MM.1S (cell line): ENCODE results near the gene NARF.

Experiments
- DNase-seq: peaks from one replicate; pipeline ENCODE4 v3.0.0-alpha.2; 2015
- H2AFZ ChIP-seq: fragments of 300-600 bp; sonication (generic); 2 replicates; pipeline ENCODE4 v1.6.0; 2016; ENCODE audit warnings: antibody characterized with exemption, low read length
- H3F3A ChIP-seq: fragments of 300-600 bp; sonication (generic); 2 replicates; pipeline ENCODE4 v1.6.1; 2016; ENCODE audit warnings: mild to moderate bottlenecking, antibody characterized with exemption, low read length, moderate library complexity, mixed read lengths; ENCODE audit not compliant: insufficient read depth
- H3K27ac ChIP-seq: fragments of 300-600 bp; sonication (generic); 2 replicates; pipeline ENCODE4 v1.5.1; 2016; ENCODE audit warnings: mild to moderate bottlenecking, low read length
- H3K27me3 ChIP-seq: fragments of 300-600 bp; sonication (generic); replicated peaks from 2 replicates; pipeline ENCODE4 v1.6.0; 2016; ENCODE audit warnings: low read length; ENCODE audit not compliant: insufficient read depth
- H3K36me3 ChIP-seq: fragments of 300-600 bp; sonication (generic); replicated peaks from 2 replicates; pipeline ENCODE4 v1.6.1; 2016; ENCODE audit warnings: mild to moderate bottlenecking, low read length, mixed read lengths; ENCODE audit not compliant: insufficient read depth
- H3K4me1 ChIP-seq: fragments of 300-600 bp; sonication (generic); 2 replicates; pipeline ENCODE4 v1.6.1; 2016; ENCODE audit warnings: low read length, mixed read lengths
- H3K4me2 ChIP-seq: fragments of 300-600 bp; sonication (generic); 2 replicates; pipeline ENCODE4 v1.6.0; 2016; ENCODE audit warnings: low read depth, low read length
- H3K4me3 ChIP-seq: fragments of 300-600 bp; sonication (generic); 2 replicates; pipeline ENCODE4 v1.5.1; 2016; ENCODE audit warnings: low read length, mixed read lengths
- H3K79me2 ChIP-seq: fragments of 300-600 bp; sonication (generic); 2 replicates; pipeline ENCODE4 v1.6.1; 2016; ENCODE audit warnings: mixed run types, low read length, mixed read lengths
- H3K9ac ChIP-seq: fragments of 300-600 bp; sonication (generic); 2 replicates; pipeline ENCODE4 v1.6.1; 2016; ENCODE audit warnings: low read length, mixed read lengths
- H3K9me2 ChIP-seq: fragments of 300-600 bp; sonication (generic); replicated peaks from 2 replicates; pipeline ENCODE4 v1.6.1; 2016; ENCODE audit warnings: mild to moderate bottlenecking, low read length, mixed read lengths; ENCODE audit not compliant: insufficient read depth
- H3K9me3 ChIP-seq: fragments of 300-600 bp; sonication (generic); replicated peaks from 2 replicates; pipeline ENCODE4 v1.6.1; 2016; ENCODE audit warnings: mild to moderate bottlenecking, low read length, mixed read lengths; ENCODE audit not compliant: insufficient read depth
- H4K20me1 ChIP-seq: fragments of 300-600 bp; sonication (generic); 2 replicates; pipeline ENCODE4 v1.6.1; 2016; ENCODE audit warnings: mild to moderate bottlenecking, low read length, moderate library complexity, mixed read lengths; ENCODE audit not compliant: insufficient read depth
- EZH2 ChIP-seq: fragments of 300-600 bp; sonication (generic); optimal IDR thresholded peaks from 2 replicates; pipeline ENCODE3; 2017; ENCODE audit warnings: low read depth, mild to moderate bottlenecking, antibody characterized with exemption, low read length, mixed read lengths
- EZH2phosphoT487 ChIP-seq: fragments of 300-600 bp; sonication (generic); IDR thresholded peaks from 2 replicates; pipeline ENCODE4 v1.6.1; 2018; ENCODE audit warnings: antibody characterized with exemption, low read length
- TF ChIP-seq, protein P1 (sequence below): fragments of 300-600 bp; sonication (generic); IDR thresholded peaks from 2 replicates; pipeline ENCODE4 v1.5.1; 2016; ENCODE audit warnings: antibody characterized with exemption, low read length, mixed read lengths

Gene NARF

DNA sequence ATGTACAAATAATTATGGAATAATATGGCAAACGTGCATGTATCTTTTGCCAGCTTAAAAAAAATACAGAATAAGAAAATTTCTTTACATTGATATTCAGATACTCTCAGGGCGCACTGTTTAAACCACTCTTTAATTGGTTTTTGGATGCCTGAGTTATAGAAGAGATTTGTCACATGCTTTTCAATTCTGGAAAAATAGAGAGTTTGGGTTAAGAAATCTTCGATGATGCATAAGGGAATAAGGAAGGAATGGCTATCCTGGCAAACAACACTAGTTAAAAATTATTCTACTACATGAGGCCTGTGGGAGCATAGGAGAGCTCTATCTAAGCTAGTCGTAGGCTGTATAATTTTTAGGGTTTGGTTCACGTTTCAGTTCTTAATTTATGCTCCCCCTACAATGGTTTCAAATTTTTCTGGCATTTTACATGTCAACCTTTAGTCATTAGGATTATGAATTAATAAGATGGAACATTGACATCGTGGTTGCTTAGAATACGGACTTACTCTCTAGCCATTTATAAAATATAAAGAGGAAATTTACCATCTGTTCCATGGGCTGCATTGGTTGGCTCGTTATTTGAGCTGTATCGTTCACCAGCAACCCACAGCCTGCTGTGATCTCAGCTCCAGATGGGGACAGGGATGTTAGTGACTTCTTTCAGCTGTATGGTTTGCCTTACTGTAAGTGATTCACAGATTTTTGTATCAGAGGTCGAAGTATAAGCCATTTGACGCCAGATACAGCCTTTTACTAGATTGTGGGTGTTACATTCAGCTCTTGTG is 15.9 kb downstream of the NARF start:
- H3K27ac ChIP-seq = no peak overlapping the region
- no peak overlapping the region for H2AFZ ChIP-seq
- peaks cover 22% of the 10 kb centered on the region for H3K79me2 ChIP-seq
- no peaks in the 10 kb centered on the region for H3K9me3 ChIP-seq
- no peak for DNase-seq
- no peak overlapping the region for H3K4me3 ChIP-seq
- no peaks in the 10 kb centered on the region for H4K20me1 ChIP-seq
- no peaks in the 10 kb centered on the region for H3K4me1 ChIP-seq
- no peaks in the 10 kb centered on the region for H3F3A ChIP-seq
- H3K9me2 ChIP-seq = no peaks in the 10 kb centered on the region
- H3K27me3 ChIP-seq = no peaks in the 10 kb centered on the region
- no peak overlapping the region for H3K4me2 ChIP-seq
- peaks cover 5% of the 10 kb centered on the region; the same call in 1 of the 2 replicates for H3K36me3 ChIP-seq
- no peak overlapping the region for H3K9ac ChIP-seq
- TF ChIP-seq EZH2phosphoT487 (no peak), EZH2 (no peak)
- TF ChIP-seq, protein P1, sequence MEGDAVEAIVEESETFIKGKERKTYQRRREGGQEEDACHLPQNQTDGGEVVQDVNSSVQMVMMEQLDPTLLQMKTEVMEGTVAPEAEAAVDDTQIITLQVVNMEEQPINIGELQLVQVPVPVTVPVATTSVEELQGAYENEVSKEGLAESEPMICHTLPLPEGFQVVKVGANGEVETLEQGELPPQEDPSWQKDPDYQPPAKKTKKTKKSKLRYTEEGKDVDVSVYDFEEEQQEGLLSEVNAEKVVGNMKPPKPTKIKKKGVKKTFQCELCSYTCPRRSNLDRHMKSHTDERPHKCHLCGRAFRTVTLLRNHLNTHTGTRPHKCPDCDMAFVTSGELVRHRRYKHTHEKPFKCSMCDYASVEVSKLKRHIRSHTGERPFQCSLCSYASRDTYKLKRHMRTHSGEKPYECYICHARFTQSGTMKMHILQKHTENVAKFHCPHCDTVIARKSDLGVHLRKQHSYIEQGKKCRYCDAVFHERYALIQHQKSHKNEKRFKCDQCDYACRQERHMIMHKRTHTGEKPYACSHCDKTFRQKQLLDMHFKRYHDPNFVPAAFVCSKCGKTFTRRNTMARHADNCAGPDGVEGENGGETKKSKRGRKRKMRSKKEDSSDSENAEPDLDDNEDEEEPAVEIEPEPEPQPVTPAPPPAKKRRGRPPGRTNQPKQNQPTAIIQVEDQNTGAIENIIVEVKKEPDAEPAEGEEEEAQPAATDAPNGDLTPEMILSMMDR = no peak

DNA sequence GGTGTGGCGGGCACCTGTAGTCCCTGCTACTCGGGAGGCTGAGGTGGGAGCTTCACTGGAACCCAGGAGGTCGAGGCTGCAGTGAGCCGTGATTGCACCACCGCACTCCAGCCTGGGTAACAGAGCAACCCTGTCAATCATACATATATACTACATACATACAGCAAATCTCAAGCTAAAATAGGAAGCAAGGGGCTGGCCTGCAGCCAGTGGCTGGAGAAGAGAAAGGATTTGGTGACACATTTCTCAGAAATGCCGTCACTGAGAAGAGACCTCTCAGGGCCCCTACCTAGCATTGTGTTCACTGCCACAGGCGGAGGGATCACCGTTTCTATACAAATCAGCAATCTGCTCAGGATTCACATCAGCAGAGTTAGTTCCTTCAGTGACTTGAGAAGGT is 16.9 kb downstream of the NARF start:
- Histone ChIP-seq H3K36me3 (no peaks in the 10 kb centered on the region; the same call in 1 of the 2 replicates), H3K9me3 (no peaks in the 10 kb centered on the region), H3K27me3 (no peaks in the 10 kb centered on the region), H3K4me1 (no peaks in the 10 kb centered on the region), H2AFZ (no peak overlapping the region), H3K9me2 (no peaks in the 10 kb centered on the region), H4K20me1 (no peaks in the 10 kb centered on the region), H3K79me2 (peaks cover 19% of the 10 kb centered on the region), H3F3A (no peaks in the 10 kb centered on the region), H3K4me3 (no peak overlapping the region), H3K4me2 (no peak overlapping the region), H3K9ac (no peak overlapping the region), H3K27ac (no peak overlapping the region)
- DNase-seq = no peak
- TF ChIP-seq, protein P1 = no peak
- no peak for TF ChIP-seq EZH2phosphoT487
- no peak for TF ChIP-seq EZH2

DNA sequence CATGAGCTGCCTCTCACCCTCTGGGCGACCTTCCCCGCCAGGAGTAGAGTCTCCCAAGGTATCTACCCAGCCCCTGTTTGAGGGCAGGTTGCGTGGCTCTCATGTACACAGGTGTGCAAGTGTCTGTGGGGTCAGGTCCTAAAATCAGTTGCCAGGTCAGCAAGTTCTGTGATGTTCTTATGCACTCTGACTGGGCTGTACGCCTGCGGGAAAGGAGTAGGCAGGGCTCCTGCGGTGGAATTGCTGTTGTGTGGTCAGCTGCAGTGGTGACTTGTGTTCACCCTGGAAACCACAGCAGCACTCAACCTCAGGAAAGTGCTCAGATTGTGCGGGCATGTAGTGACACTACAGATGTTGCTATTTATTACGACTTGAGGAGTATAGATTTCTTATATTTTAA is 19.4 kb downstream of the NARF start:
- no peaks in the 10 kb centered on the region for H3K27me3 ChIP-seq
- no peaks in the 10 kb centered on the region for H4K20me1 ChIP-seq
- H3K9ac ChIP-seq = no peak overlapping the region
- TF ChIP-seq EZH2phosphoT487 = no peak
- TF ChIP-seq EZH2 = no peak
- TF ChIP-seq, protein P1 = no peak
- H3K36me3 ChIP-seq = no peaks in the 10 kb centered on the region
- H3K4me3 ChIP-seq = no peak overlapping the region
- no peaks in the 10 kb centered on the region for H3K9me2 ChIP-seq
- no peaks in the 10 kb centered on the region for H3K4me1 ChIP-seq
- peaks cover 2% of the 10 kb centered on the region; the same call in 1 of the 2 replicates for H3F3A ChIP-seq
- DNase-seq = no peak
- H2AFZ ChIP-seq = no peak overlapping the region
- no peak overlapping the region for H3K4me2 ChIP-seq
- H3K79me2 ChIP-seq = peaks cover 19% of the 10 kb centered on the region
- H3K27ac ChIP-seq = no peak overlapping the region
- H3K9me3 ChIP-seq = no peaks in the 10 kb centered on the region
